OCI-LY3 (cell line): ENCODE results near the gene LINS1.

ENCODE experiments used
- H2AFZ ChIP-seq: fragments of 200-600, 300-600 bp; shearing (Covaris generic); 2 replicates; pipeline ENCODE4 v1.6.0; 2014; ENCODE audit warnings: antibody characterized with exemption, low read depth, low read length
- H3K27ac ChIP-seq: fragments of 200-600, 300-600 bp; sonication (generic); 2 replicates; pipeline ENCODE4 v1.5.1; 2014; ENCODE audit warnings: mild to moderate bottlenecking, low read length, moderate library complexity, mixed read lengths
- H3K27me3 ChIP-seq: fragments of 200-600, 300-600 bp; sonication (generic); 2 replicates; pipeline ENCODE4 v1.6.1; 2014; ENCODE audit warnings: low read depth, low read length, mixed read lengths
- H3K36me3 ChIP-seq: fragments of 200-600, 300-600 bp; sonication (generic); replicated peaks from 2 replicates; pipeline ENCODE3; 2014; ENCODE audit warnings: low read depth, low read length, mixed read lengths
- H3K4me1 ChIP-seq: fragments of 300-600, 200-600 bp; sonication (generic); 2 replicates; pipeline ENCODE4 v1.6.1; 2014; ENCODE audit warnings: low read length, mixed read lengths
- H3K4me2 ChIP-seq: fragments of 200-600, 300-600 bp; sonication (generic); 2 replicates; pipeline ENCODE4 v1.6.1; 2014; ENCODE audit warnings: low read length, mixed read lengths
- H3K4me3 ChIP-seq: fragments of 300-600, 200-600 bp; sonication (generic); 2 replicates; pipeline ENCODE4 v1.5.1; 2014; ENCODE audit warnings: antibody characterized with exemption, mild to moderate bottlenecking, low read length, moderate library complexity
- H3K79me2 ChIP-seq: fragments of 300-600, 200-600 bp; shearing (Covaris generic); 2 replicates; pipeline ENCODE4 v1.6.1; 2014; ENCODE audit warnings: mild to moderate bottlenecking, low read length, mixed read lengths
- H3K9ac ChIP-seq: fragments of 300-600, 200-600 bp; shearing (Covaris generic); 2 replicates; pipeline ENCODE4 v1.6.0; 2014; ENCODE audit warnings: mild to moderate bottlenecking, low read length, moderate library complexity
- H3K9me3 ChIP-seq: fragments of 200-600, 300-600 bp; shearing (Covaris generic); 2 replicates; pipeline ENCODE4 v1.6.1; 2014; ENCODE audit warnings: low read length, mixed read lengths; ENCODE audit not compliant: insufficient read depth
- H4K20me1 ChIP-seq: fragments of 200-600, 300-600 bp; sonication (generic); 2 replicates; pipeline ENCODE4 v1.6.1; 2016; ENCODE audit warnings: low read length, mixed read lengths; ENCODE audit not compliant: insufficient read depth
- EZH2phosphoT487 ChIP-seq: fragments of 200-600 bp; shearing (Covaris generic); IDR thresholded peaks from 2 replicates; pipeline ENCODE4 v1.6.1; 2018; ENCODE audit warnings: antibody characterized with exemption, mixed run types, low read depth
- TF ChIP-seq, protein P1 (sequence below): fragments of 200-600, 300-600 bp; sonication (generic); IDR thresholded peaks from 2 replicates; pipeline ENCODE4 v1.5.1; 2014; ENCODE audit warnings: antibody characterized with exemption, low read length, low read depth

LINS1 gene

DNA sequence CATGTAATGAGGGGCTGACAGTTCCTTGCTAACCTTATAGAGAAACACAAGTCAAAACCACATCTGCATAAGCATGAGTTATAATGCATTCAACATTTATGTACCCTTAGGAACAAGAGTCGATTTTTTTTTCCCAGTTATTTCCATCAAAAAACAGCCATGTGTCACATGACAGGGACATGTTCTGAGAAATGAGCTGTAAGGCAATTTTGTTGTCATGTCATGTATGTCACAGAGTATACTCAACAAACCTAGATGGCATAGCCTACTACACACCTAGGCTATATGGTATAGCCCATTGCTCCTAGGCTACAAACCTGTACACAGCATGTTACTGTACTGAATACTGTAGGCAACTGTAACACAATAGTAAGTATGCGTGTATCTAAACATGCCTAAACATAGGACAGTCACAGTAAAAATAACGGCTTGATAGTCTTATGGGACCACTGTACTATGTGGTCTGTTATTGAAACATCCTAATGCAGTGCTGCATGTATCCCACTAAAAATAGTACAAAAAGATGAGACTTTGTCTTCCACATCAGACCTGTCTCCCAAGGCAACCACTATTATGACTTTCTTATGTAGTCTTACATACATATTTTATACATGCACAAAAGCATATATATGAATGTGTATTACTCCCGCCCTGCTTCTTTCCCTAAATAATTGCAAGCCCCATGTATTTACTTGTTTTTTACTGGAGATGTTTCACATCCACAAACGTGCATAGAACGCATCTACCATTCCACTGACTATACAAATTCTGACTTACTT, 34.9 kb downstream of the LINS1 start:
- Histone ChIP-seq H3K4me3 (no peak overlapping the region), H2AFZ (no peak overlapping the region), H3K9me3 (no peaks in the 10 kb centered on the region), H3K79me2 (no peaks in the 10 kb centered on the region), H3K36me3 (peaks cover 21% of the 10 kb centered on the region), H3K9ac (no peak overlapping the region), H3K27ac (no peak overlapping the region), H3K4me2 (no peak overlapping the region), H3K4me1 (no peaks in the 10 kb centered on the region), H3K27me3 (no peaks in the 10 kb centered on the region), H4K20me1 (no peaks in the 10 kb centered on the region)
- TF ChIP-seq, protein P1, sequence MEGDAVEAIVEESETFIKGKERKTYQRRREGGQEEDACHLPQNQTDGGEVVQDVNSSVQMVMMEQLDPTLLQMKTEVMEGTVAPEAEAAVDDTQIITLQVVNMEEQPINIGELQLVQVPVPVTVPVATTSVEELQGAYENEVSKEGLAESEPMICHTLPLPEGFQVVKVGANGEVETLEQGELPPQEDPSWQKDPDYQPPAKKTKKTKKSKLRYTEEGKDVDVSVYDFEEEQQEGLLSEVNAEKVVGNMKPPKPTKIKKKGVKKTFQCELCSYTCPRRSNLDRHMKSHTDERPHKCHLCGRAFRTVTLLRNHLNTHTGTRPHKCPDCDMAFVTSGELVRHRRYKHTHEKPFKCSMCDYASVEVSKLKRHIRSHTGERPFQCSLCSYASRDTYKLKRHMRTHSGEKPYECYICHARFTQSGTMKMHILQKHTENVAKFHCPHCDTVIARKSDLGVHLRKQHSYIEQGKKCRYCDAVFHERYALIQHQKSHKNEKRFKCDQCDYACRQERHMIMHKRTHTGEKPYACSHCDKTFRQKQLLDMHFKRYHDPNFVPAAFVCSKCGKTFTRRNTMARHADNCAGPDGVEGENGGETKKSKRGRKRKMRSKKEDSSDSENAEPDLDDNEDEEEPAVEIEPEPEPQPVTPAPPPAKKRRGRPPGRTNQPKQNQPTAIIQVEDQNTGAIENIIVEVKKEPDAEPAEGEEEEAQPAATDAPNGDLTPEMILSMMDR = no peak
- no peak for TF ChIP-seq EZH2phosphoT487

- no peaks in the 10 kb centered on the region for H3K9me3 ChIP-seq
- no peaks in the 10 kb centered on the region for H3K4me1 ChIP-seq
- H3K27me3 ChIP-seq = no peaks in the 10 kb centered on the region
- H3K4me2 ChIP-seq = no peak overlapping the region
- no peaks in the 10 kb centered on the region for H3K79me2 ChIP-seq
- no peak overlapping the region for H3K27ac ChIP-seq
- no peak overlapping the region for H3K9ac ChIP-seq
- TF ChIP-seq, protein P1 = no peak
- TF ChIP-seq EZH2phosphoT487 = no peak
- peaks cover 9% of the 10 kb centered on the region for H3K36me3 ChIP-seq
- H3K4me3 ChIP-seq = no peak overlapping the region
- H4K20me1 ChIP-seq = no peaks in the 10 kb centered on the region
- H2AFZ ChIP-seq = no peak overlapping the region
Observed at GRCh38 chr15:100565591-100565990, 36.4 kb downstream of the LINS1 start.

GRCh38 chr15:100560323-100560722, 41.7 kb downstream of the LINS1 start:
- Histone ChIP-seq H3K27ac (no peak overlapping the region), H4K20me1 (no peaks in the 10 kb centered on the region), H3K9ac (no peak overlapping the region), H3K27me3 (no peaks in the 10 kb centered on the region), H3K79me2 (no peaks in the 10 kb centered on the region), H3K9me3 (no peaks in the 10 kb centered on the region), H3K4me2 (no peak overlapping the region), H3K36me3 (no peaks in the 10 kb centered on the region), H3K4me3 (no peak overlapping the region), H3K4me1 (no peaks in the 10 kb centered on the region), H2AFZ (no peak overlapping the region)
- TF ChIP-seq, protein P1 = no peak
- TF ChIP-seq EZH2phosphoT487 = no peak

- Histone ChIP-seq H2AFZ (no peak overlapping the region), H3K4me2 (no peak overlapping the region), H3K27me3 (no peaks in the 10 kb centered on the region), H3K9ac (no peak overlapping the region), H4K20me1 (no peaks in the 10 kb centered on the region), H3K4me1 (no peaks in the 10 kb centered on the region), H3K4me3 (no peak overlapping the region), H3K9me3 (no peaks in the 10 kb centered on the region), H3K79me2 (no peaks in the 10 kb centered on the region), H3K36me3 (no peaks in the 10 kb centered on the region), H3K27ac (no peak overlapping the region)
- TF ChIP-seq, protein P1 = no peak
- no peak for TF ChIP-seq EZH2phosphoT487
Observed at GRCh38 chr15:100559330-100559729, 42.7 kb downstream of the LINS1 start.
